GM23248 (cell line): Measurements from ENCODE around the gene LAMA4.

ENCODE experiments used
- EZH2 ChIP-seq: fragments of 200-600 bp; sonication (generic); IDR thresholded peaks from 2 replicates; pipeline ENCODE4 v1.6.1; 2018; ENCODE audit warnings: antibody characterized with exemption, mild to moderate bottlenecking; ENCODE audit not compliant: insufficient read depth, poor library complexity, severe bottlenecking
- EZH2phosphoT487 ChIP-seq: fragments of 200-600 bp; sonication (generic); IDR thresholded peaks from 2 replicates; pipeline ENCODE4 v1.6.1; 2018; ENCODE audit warnings: antibody characterized with exemption, moderate library complexity, mild to moderate bottlenecking, low read depth; ENCODE audit not compliant: insufficient read depth

DNA sequence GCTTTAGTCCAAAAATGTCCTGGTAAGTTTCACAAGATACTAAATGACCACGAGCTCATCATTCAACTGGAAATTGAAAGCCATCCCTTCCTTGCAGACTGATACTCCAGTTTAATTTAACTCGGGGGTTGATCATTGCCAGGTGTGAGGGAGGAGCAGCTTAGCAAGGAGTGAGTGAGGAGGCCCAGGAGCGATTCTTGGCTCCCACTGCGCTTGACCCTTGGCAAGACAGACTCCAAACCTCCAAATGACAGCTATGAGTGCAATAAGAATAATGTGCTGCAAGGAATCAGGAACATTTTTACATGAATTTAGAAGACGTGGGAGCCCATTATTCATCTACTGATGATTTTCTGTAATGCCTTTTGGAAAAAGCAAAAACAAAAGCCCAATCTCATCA is 64.9 kb downstream of the LAMA4 start:
- TF ChIP-seq EZH2phosphoT487 (no peak), EZH2 (no peak)
